Astrocyte (in vitro differentiated cells and primary cell): ENCODE measurements around the gene CCDC78. TPM values are rescaled to one million over a fixed set of nuclear protein-coding genes. Genes with fewer than 3 reads are reported as not detected.

Source experiments
- DNase-seq: peaks from one replicate; pipeline ENCODE4 v3.0.0-alpha.2; 2010; ENCODE audit warnings: low read depth
- FAIRE-seq: peaks from 2 replicates; lab custom pipeline; 2011; peaks lifted over from hg19 to GRCh38; lab: Jason Lieb, UNC
- H2AFZ ChIP-seq: 2 replicates; pipeline ENCODE4 v1.6.0; 2012; ENCODE audit warnings: low read depth, low read length, inconsistent platforms
- H3K27ac ChIP-seq: 2 replicates; pipeline ENCODE4 v1.5.1; 2011; ENCODE audit warnings: low read depth, low read length, inconsistent platforms
- H3K27me3 ChIP-seq: 2 replicates; pipeline ENCODE4 v1.6.0; 2011; ENCODE audit warnings: low read length, inconsistent platforms; ENCODE audit not compliant: insufficient read depth
- H3K36me3 ChIP-seq: 2 replicates; pipeline ENCODE4 v1.5.1; 2011; ENCODE audit warnings: low read length, inconsistent platforms; ENCODE audit not compliant: insufficient read depth
- H3K4me1 ChIP-seq: 2 replicates; pipeline ENCODE4 v1.5.1; 2011; ENCODE audit warnings: low read length, inconsistent platforms; ENCODE audit not compliant: insufficient read depth
- H3K4me2 ChIP-seq: 2 replicates; pipeline ENCODE4 v1.6.0; 2012; ENCODE audit warnings: low read length, inconsistent platforms
- H3K4me3 ChIP-seq: 2 replicates; pipeline ENCODE4 v1.5.1; 2011; ENCODE audit warnings: low read depth, mild to moderate bottlenecking, low read length, inconsistent platforms; ENCODE audit not compliant: insufficient read depth
- H3K79me2 ChIP-seq: 2 replicates; pipeline ENCODE4 v1.6.0; 2012; ENCODE audit warnings: mild to moderate bottlenecking, low read length, inconsistent platforms; ENCODE audit not compliant: insufficient read depth
- H3K9ac ChIP-seq: 2 replicates; pipeline ENCODE4 v1.6.0; 2012; ENCODE audit warnings: mild to moderate bottlenecking, low read length, inconsistent platforms
- H3K9me3 ChIP-seq: 2 replicates; pipeline ENCODE4 v1.5.1; 2012; ENCODE audit warnings: low read depth, mild to moderate bottlenecking, low read length, inconsistent platforms; ENCODE audit not compliant: insufficient read depth
- H4K20me1 ChIP-seq: 2 replicates; pipeline ENCODE4 v1.6.0; 2012; ENCODE audit warnings: low read length, inconsistent platforms; ENCODE audit not compliant: insufficient read depth
- H3K27ac Mint-ChIP-seq: one replicate; pipeline ENCODE4 v1.8.0; 2021; ENCODE audit warnings: mild to moderate bottlenecking, mixed read lengths; ENCODE audit not compliant: unreplicated experiment
- H3K27me3 Mint-ChIP-seq: one replicate; pipeline ENCODE4 v1.8.0; 2021; ENCODE audit warnings: low read depth, mixed read lengths; ENCODE audit not compliant: unreplicated experiment
- H3K36me3 Mint-ChIP-seq: one replicate; pipeline ENCODE4 v1.8.0; 2021; ENCODE audit warnings: low read depth, mixed read lengths; ENCODE audit not compliant: unreplicated experiment
- H3K4me1 Mint-ChIP-seq: one replicate; pipeline ENCODE4 v1.8.0; 2021; ENCODE audit warnings: low read depth, mixed read lengths; ENCODE audit not compliant: unreplicated experiment
- H3K4me3 Mint-ChIP-seq: one replicate; pipeline ENCODE4 v1.8.0; 2021; ENCODE audit warnings: mild to moderate bottlenecking, moderate library complexity, mixed read lengths; ENCODE audit not compliant: unreplicated experiment
- H3K9me3 Mint-ChIP-seq: one replicate; pipeline ENCODE4 v1.8.0; 2021; ENCODE audit warnings: mild to moderate bottlenecking, mixed read lengths; ENCODE audit not compliant: unreplicated experiment
- EZH2 ChIP-seq: IDR thresholded peaks from 2 replicates; pipeline ENCODE4 v1.6.1; 2012; ENCODE audit warnings: mild to moderate bottlenecking, low read length, inconsistent platforms; ENCODE audit not compliant: insufficient read depth
- total RNA-seq: library from RNA; stranded (reverse); gene quantifications from 2 replicates; pipeline ENCODE4 v1.2.1, GENCODE V29; 2021
- TF ChIP-seq, protein P1 (sequence below): IDR thresholded peaks from 2 replicates; pipeline ENCODE4 v1.5.1; 2011; ENCODE audit warnings: low read depth, mild to moderate bottlenecking, inconsistent platforms, low read length, moderate library complexity; ENCODE audit not compliant: insufficient read depth

Gene CCDC78
- total RNA-seq, 1 donor from 2014 or later: 4.7 TPM

DNA sequence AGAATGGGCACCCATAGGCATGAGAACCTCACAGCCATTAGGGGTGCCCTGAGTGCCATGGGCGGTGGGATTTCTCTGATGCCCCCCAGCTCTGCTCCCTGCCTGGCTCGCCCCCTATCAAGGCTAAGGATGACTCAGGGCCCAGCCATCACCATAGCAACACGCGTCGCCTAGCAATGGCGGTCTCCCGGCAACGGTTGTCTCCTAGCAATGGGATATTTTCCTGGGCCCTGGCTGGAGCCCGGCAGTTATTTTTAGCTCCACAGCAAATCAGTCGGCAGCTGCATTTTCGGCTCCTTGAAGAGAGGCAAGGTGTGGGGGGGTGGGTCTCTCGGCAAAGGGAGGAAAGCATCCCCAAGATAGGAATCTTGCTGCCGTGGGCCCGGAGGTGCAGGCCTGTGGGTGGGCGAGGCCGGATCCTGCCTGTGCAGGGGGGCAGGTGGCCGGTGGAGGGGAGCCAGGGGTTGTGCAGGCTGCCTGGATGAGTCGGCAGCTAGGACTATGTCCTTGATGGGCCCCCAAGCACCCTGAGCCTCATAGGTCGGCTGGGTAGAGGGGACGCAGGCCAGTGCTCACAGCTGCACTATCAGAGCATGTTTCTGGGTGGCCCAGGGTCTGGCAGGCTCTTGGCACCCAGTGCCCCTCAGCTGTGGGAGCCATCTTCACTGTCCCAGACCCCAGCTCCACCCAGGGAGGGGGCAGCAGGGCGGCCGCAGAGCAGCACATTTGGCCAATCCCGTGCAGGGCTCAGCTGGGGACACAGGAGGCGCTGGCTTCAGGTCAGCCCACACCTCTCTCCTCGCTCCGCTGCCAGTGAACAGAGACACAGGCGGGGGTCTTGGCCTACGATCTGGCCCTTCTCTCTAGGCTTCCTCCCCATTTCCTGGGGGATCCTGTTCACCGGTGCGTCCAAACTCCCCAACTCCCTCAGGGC lies 16.4 kb downstream of the CCDC78 start:
- TF ChIP-seq, protein P1, sequence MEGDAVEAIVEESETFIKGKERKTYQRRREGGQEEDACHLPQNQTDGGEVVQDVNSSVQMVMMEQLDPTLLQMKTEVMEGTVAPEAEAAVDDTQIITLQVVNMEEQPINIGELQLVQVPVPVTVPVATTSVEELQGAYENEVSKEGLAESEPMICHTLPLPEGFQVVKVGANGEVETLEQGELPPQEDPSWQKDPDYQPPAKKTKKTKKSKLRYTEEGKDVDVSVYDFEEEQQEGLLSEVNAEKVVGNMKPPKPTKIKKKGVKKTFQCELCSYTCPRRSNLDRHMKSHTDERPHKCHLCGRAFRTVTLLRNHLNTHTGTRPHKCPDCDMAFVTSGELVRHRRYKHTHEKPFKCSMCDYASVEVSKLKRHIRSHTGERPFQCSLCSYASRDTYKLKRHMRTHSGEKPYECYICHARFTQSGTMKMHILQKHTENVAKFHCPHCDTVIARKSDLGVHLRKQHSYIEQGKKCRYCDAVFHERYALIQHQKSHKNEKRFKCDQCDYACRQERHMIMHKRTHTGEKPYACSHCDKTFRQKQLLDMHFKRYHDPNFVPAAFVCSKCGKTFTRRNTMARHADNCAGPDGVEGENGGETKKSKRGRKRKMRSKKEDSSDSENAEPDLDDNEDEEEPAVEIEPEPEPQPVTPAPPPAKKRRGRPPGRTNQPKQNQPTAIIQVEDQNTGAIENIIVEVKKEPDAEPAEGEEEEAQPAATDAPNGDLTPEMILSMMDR: no peak
- no peak for TF ChIP-seq EZH2
- Histone ChIP-seq H3K4me3 (no peak overlapping the region), H3K27me3 (peaks cover 15% of the 10 kb centered on the region), H3K9ac (peak overlapping the region; percentile 47), H3K4me1 (peaks cover 24% of the 10 kb centered on the region), H2AFZ (no peak overlapping the region), H3K79me2 (no peaks in the 10 kb centered on the region), H4K20me1 (peaks cover 6% of the 10 kb centered on the region), H3K9me3 (no peaks in the 10 kb centered on the region), H3K4me2 (peak overlapping the region; percentile 81), H3K27ac (no peak overlapping the region), H3K36me3 (no peaks in the 10 kb centered on the region)
- Mint-ChIP-seq H3K27ac (peak overlapping the region; percentile 53), H3K4me1 (peaks cover 8% of the 10 kb centered on the region), H3K4me3 (no peak overlapping the region), H3K36me3 (no peaks in the 10 kb centered on the region), H3K9me3 (peaks cover 3% of the 10 kb centered on the region), H3K27me3 (peaks cover 23% of the 10 kb centered on the region)
- no peak for FAIRE-seq
- DNase-seq: peak; percentile 84

DNA sequence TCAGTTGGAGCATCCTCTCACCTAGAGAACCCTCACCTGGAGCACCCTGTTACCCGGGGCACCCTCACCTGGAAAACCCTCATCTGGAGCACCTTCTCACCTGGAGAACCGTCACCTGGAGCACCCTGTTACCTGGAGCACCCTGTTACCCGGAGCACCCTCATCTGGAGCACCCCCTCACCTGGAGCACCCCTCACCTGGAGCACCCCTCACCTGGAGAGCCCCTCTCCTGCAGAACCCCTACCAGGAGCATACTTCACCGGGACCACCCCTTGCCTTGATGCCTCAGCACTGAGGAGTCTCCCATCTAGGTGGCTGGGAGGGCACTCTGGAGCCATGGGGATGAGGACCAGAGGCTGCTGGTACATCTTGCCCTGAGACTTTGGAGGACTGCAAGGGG lies 17.3 kb downstream of the CCDC78 start:
- peaks cover 15% of the 10 kb centered on the region for H4K20me1 ChIP-seq
- no peak overlapping the region for H3K27ac Mint-ChIP-seq
- peaks cover 3% of the 10 kb centered on the region for H3K9me3 Mint-ChIP-seq
- peaks cover 15% of the 10 kb centered on the region for H3K27me3 ChIP-seq
- peaks cover 8% of the 10 kb centered on the region for H3K4me1 Mint-ChIP-seq
- FAIRE-seq: no peak
- H3K36me3 Mint-ChIP-seq: no peaks in the 10 kb centered on the region
- H3K79me2 ChIP-seq: no peaks in the 10 kb centered on the region
- H3K4me3 ChIP-seq: no peak overlapping the region
- no peaks in the 10 kb centered on the region for H3K36me3 ChIP-seq
- no peak overlapping the region for H3K4me3 Mint-ChIP-seq
- H3K9ac ChIP-seq: no peak overlapping the region
- no peak for DNase-seq
- peaks cover 18% of the 10 kb centered on the region for H3K4me1 ChIP-seq
- no peaks in the 10 kb centered on the region for H3K9me3 ChIP-seq
- peaks cover 24% of the 10 kb centered on the region for H3K27me3 Mint-ChIP-seq
- TF ChIP-seq, protein P1: no peak
- TF ChIP-seq EZH2: no peak
- no peak overlapping the region for H3K4me2 ChIP-seq
- no peak overlapping the region for H2AFZ ChIP-seq
- H3K27ac ChIP-seq: no peak overlapping the region

DNA sequence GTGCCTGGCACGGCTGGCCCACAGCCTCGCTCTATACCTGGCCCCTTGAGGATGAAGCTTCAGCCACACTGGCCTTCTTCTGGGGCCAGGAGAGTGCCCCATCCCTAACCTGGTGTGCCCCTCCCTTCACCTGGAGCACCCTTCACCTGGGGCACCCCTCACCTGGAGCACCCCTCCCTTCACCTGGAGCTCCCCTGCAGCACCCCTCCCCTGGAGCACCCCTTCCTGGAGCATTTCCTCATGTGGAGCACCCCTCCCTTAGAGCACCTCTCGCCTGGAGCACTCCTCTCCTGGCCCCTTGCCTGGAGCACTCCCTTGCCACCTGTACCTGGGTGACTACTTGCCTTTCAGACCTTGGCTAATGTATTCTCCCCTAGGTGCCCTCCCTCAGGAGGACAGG lies 18.2 kb downstream of the CCDC78 start:
- no peak overlapping the region for H3K9ac ChIP-seq
- no peaks in the 10 kb centered on the region for H3K36me3 ChIP-seq
- no peak for TF ChIP-seq EZH2
- TF ChIP-seq, protein P1: no peak
- no peaks in the 10 kb centered on the region for H3K9me3 ChIP-seq
- Mint-ChIP-seq H3K4me3 (no peak overlapping the region), H3K27me3 (peaks cover 31% of the 10 kb centered on the region), H3K4me1 (peaks cover 8% of the 10 kb centered on the region), H3K9me3 (peaks cover 3% of the 10 kb centered on the region), H3K27ac (no peak overlapping the region), H3K36me3 (no peaks in the 10 kb centered on the region)
- DNase-seq (no peak), FAIRE-seq (no peak)
- no peaks in the 10 kb centered on the region for H3K79me2 ChIP-seq
- H3K4me1 ChIP-seq: peaks cover 18% of the 10 kb centered on the region
- no peak overlapping the region for H3K4me3 ChIP-seq
- no peak overlapping the region for H3K27ac ChIP-seq
- H2AFZ ChIP-seq: no peak overlapping the region
- H3K4me2 ChIP-seq: no peak overlapping the region
- peaks cover 18% of the 10 kb centered on the region for H4K20me1 ChIP-seq
- H3K27me3 ChIP-seq: peaks cover 22% of the 10 kb centered on the region
